GM15510 (cell line): ENCODE data around the gene TENM4.

Source experiments
- POLR2A ChIP-seq: IDR thresholded peaks from 3 replicates; pipeline ENCODE4 v1.6.1; 2011; ENCODE audit warnings: borderline replicate concordance; ENCODE audit not compliant: insufficient read length; ENCODE audit errors: extremely low read depth

TENM4 gene

DNA sequence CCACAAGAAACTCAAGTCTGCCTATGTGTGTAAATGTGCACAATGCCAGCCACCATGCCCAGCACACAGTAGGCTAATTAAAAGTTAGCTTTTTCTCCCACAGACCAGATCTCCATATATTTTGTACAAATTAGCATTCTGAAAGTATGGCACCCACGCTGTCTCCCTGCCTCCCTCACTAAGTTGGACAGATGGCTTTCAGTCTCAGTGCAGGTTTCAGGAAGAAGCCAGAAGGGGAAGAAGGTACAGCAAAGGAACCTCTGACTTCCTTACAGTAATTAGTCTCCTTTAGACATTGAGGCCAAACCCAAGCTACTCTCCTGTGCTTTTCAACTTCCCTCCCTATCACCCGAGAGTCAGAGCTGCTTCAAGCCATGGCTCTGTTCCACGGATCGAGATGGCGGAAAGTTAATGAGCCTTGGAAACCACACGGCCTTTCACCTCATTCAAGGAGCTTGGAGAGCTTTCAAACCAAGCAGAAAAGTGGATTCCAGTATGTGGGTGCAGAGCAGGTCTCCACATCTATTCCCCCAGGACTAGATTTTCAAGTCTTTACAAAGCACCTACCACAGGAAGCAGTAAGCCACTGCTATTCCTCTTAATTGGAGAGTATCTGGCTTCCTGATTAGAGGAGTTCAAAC is 645.1 kb downstream of the TENM4 start:
- no peak for TF ChIP-seq POLR2A

DNA sequence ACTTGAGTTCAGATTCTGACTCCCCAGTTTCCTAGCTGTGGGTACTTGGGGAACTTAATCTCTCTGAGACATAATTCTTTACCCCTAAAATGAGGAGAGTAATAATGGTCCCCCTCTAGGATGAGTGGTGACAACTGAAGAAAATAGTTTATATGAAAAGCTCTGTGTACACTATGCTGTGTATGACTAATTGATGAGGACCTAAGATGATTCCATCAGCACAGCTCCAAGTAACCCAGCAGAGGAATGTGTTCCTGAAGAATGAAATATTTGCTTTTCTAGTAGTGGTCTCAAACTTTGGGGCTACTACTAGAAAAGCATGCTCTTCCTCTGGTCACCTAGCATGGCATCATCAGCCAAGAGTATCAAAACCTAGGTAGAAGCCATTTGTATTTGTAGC is 648.9 kb downstream of the TENM4 start:
- TF ChIP-seq POLR2A: no peak

DNA sequence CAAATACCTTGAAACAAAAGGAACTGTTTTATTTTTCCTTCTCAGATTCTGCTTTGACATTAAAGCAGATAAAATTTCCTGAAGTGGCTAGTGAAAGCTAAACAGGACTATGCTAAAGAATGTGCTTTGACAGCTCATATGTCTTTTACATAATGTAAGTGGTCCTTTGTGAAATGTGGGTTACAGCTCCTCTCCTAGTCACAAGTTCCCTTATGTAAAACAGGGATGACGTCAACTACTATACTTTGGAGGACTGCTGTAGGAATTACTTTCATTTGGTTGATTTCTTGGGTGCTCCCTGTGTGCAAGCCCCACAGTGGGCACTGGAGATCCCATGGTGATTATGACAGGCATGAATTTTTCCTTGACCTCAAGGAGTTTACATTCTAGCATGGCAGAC is 649.6 kb downstream of the TENM4 start:
- no peak for TF ChIP-seq POLR2A

DNA sequence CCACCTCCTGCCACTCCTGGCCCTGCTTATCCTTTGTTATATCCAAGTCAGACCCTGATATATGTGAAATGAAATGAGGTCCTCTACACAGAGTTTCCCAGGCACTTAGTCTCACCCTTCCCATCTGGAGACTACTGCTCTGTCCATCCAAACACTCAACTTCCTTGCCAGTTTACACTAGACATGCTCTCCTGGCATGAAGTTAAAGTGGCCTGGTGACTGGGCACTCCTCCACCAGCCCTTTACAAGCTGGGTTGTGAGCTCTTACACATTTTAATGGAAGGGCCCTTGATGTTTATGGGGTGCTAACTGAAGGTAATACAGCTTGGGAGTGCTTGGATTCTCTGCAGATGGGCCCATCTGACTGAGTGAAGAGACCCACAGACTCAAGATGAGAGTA is 650.0 kb downstream of the TENM4 start:
- no peak for TF ChIP-seq POLR2A

DNA sequence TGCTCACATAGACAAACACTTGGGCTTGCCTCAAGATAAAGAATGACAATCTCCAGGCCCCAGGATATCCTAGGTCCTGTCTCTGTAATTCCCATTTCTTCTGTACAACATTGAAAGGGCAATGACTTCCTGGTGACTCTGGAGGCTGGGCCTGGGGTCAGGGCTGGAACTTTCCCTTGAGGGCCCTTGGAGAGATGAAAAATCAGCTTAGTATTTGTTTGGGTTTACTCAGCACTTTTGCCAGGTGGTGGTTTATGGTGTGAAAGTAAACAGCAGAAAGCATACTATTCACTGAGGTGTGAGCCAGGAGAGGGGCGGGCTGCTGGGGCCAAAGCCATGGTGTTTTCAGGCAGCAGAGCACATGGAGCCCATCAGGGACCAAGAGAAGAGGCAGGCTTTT is 651.5 kb downstream of the TENM4 start:
- TF ChIP-seq POLR2A: no peak

DNA sequence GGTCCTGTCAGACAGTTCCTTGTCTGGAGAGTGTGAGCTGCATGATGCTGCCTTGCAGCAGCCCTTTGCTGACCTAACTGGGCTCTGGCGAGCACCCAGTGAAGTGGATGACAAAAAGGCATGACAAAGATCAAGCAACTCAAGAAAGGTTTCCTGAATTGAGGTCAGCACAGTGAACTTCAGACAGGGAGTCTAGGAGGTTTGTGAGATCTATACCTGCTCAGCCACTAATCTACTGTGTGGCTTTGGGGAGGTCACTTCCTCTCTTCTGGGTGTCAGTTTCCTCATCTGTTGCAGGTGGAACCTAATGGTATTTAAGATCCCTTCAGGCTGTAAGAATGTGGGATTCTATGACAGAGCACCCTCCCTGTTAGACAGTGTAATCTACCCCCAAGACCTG is 652.3 kb downstream of the TENM4 start:
- TF ChIP-seq POLR2A: no peak

DNA sequence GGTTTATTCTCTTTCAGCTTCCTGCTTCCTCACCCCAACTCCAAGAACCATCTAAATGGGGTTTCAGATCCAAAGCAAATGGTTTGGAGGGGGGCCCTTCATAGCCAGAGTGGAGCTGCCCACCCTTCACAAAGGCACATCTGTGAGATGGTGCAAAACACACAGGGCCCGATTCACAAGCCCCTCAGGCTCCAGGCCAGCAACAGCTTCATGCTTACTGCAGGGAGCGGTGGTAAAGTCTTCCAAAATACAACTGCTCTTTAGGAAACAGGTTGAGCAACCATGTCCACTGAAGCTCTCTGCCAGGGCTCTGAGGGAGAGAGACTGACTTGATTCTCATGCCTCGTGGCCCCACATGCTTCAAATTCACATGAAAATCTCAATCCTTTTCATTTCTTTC is 653.1 kb downstream of the TENM4 start:
- TF ChIP-seq POLR2A: no peak

DNA sequence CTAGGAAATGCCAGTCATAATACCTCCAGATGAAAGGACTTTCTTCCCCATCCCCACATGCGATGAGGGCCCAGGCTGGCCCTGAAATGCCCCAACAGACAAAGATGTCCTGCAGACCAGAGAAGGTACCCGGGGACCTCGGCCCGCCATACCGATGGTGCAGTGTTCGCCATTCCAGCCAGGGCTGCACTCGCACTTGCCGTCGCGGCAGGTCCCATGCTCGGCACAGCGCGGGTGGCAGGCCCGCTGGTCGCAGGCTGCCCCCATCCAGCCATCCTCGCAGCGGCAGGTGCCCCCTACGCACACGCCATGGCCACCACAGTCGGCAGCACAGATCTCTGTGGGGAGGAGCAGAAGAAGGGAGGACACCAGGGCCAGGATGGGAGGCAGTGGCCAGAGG is 654.1 kb downstream of the TENM4 start:
- TF ChIP-seq POLR2A: no peak

DNA sequence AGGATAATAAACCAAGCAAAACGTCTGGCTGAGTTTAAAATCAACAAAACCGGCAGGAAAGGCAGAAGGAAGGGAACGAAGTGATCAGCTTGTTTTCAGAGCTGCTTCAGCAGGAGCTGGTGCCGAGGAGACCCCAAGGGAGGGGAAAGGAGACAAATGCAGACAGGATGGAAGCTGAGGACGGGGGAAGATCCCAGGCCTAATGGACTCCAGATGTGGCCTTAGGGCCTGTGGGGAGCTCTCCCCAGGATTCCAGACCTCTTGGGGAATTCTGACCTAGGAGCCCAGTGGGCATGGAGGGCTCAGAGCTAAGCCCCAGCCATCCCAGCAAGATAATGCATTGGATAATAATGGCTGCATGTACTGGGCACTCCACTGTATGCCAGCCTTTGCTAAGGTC is 654.7 kb downstream of the TENM4 start:
- TF ChIP-seq POLR2A: no peak

DNA sequence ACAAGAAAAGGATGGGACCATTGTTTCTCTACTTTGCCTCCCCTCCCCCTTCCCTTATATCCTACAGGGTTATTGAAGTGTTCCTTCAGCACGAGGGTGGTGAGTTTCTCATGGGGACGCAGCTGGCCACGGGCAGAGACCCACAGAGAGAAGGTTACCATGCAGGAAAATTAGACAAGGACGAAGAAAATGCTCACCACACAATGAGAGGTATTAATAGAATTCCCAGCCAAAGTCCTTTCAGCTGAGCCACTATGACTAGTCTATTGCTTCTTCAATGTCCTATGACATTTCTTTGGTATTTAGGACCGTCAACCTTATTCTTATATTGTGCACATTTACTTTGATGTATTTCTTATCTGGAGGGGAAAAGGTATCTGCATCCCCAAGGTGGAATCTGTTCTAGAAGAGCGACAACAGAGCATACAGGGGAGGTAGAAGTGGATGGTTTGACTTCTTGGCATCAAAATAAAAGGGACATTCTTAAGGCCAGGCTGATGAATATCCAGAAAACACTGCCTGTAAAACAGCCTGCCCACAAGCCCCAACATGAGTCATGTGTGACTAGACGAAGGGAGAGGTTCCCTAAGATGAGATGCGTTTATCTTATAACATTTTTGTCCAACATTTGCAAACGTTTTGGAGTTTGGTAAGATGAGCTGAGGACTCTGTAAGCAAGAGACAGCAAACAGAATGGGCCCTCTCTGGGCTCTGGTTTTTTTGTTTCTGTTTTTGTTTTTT is 656.3 kb downstream of the TENM4 start:
- TF ChIP-seq POLR2A: no peak

DNA sequence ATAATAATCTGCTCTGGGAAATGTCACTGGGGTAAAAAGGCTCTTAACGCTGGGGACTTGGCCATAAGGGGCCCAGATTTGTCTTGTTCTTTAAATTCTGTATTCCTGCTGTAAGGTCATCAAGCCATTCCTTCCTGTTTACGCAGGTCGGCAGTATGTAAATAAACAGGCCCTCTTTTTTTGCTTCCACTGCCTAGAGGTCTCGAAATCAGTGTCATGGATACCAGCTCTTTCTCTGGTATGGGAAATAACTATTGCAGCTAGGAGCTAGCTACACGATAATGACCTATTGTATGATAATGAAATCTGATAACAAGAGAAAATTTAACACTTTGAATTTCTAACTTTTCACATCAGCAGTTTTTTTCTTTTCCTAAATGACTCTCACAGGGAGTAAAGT is 657.0 kb downstream of the TENM4 start:
- TF ChIP-seq POLR2A: no peak

DNA sequence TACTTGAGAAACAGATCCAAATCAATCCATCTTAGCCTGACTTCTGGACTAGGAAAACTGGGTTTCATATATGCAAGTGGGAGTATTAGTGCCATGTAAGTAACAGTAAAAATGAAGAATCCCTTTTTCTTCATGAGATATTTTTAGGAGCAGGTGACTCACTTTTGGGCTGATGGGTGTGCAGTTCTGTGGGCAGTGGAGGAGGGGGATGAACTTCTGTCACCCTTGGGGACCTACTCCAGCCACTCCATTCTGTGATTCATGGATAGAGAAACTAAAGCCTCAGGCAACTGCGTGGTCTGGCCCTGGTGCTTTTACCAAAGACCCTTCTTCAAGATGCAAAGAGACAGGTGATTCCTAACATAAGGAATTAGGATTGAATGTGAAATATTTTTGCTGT is 657.5 kb downstream of the TENM4 start:
- TF ChIP-seq POLR2A: no peak

DNA sequence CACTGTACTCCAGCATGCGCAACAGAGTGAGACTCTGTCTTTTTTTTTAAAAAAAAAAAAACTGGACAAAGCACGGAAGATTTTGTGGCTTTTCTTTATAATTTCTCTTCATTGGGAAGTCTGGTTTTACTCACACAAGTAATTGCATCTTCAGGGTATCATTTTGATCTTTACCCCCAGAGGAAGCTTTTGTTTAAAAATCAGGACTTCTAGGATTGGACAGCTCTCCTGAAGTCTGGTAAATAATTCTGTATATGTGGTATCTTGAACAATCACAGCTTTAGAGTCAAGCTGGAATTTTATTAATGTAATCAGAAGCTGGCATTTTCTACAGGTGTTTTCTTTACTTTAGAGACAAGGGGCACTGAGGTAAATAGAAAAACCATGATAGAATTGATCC is 658.1 kb downstream of the TENM4 start:
- no peak for TF ChIP-seq POLR2A

DNA sequence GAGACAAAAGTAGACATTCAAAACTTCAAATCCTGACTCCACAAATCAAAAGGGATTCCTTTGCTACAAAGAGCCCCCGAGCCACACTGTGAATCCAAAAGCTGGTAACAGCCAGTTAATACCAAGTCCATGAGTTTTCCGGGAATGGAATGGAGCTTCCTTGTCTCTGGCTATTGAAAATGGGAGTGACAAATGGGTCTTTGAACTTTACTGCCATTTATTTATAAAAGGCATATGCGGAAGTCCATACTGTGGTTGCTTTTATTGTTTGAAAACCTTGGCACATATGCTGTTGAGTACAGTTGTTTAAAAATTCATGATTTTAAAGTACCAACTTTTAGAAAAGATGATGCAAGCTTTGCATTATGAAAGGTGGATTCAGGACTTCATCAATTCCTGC is 659.9 kb downstream of the TENM4 start:
- no peak for TF ChIP-seq POLR2A

DNA sequence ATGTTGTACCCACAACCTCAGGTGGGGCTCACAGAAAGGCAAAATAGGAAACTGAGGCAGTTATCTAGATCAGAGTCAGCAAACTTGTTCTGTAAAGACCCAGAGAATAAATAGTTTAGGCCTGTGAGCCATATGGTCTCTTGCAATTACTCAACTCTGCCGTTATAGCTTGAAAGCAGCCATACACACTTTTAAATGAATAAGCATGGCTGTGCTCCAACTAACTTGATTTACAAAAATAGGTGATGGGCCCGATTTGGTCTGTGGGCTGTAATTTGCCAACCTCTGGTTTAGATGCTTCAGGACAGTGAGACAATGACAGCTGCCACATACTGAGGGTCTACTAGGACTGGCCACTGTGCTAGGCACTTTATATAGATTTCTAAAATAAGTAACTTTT is 667.3 kb downstream of the TENM4 start:
- TF ChIP-seq POLR2A: no peak

DNA sequence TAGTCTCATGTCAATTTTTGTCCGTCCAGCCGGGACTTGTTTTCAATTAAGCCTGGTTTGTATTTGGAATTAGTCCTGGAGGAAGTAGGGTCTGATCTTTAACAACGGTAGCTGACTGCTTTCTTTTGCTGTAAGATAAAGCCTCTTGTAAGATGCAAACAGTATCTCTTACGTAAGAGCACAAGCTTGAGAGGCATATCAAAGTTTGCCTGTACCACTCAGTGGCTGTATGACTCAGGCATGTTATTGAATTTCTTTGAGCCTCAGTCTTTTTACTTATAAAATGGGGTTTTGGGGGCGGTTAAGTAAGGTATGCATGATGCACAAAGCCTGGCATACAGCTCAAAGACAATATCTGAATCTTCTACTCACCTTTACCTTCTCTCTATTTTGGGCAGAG is 667.8 kb downstream of the TENM4 start:
- TF ChIP-seq POLR2A: no peak
